ENCODE measurements around the gene PLEKHA4.
"Not testable (repeated sequence)": the region's sequence is repeated elsewhere in the genome, so short reads cannot be mapped to it uniquely, and the experiment has no call there.

Gene PLEKHA4

DNA sequence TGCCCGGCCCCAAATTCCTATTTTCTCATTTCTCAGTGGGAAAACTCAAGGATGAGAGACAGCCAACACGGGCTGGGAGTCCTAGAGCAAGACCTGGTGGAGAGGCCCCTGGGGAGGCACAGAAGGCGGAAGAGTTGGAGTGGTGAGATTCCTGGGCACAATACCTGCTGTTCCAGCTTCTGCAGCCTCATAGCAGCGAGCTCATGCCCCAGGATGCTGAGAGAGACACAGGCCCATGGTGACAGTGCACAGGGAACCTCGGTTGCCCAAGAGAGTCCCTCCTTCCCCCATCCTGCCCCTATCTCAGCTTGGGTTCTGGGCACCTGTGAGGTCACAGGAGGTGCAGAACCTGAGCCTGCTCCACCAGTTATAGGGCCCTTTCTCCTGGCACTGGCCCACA lies 28.8 kb upstream of the PLEKHA4 start:
- H3K4me3 ChIP-seq (ENCODE audit: low read depth, low read length): no peak overlapping the region
- TF ChIP-seq, protein P1, sequence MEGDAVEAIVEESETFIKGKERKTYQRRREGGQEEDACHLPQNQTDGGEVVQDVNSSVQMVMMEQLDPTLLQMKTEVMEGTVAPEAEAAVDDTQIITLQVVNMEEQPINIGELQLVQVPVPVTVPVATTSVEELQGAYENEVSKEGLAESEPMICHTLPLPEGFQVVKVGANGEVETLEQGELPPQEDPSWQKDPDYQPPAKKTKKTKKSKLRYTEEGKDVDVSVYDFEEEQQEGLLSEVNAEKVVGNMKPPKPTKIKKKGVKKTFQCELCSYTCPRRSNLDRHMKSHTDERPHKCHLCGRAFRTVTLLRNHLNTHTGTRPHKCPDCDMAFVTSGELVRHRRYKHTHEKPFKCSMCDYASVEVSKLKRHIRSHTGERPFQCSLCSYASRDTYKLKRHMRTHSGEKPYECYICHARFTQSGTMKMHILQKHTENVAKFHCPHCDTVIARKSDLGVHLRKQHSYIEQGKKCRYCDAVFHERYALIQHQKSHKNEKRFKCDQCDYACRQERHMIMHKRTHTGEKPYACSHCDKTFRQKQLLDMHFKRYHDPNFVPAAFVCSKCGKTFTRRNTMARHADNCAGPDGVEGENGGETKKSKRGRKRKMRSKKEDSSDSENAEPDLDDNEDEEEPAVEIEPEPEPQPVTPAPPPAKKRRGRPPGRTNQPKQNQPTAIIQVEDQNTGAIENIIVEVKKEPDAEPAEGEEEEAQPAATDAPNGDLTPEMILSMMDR (IDR thresholded peaks at IDR 0.05; ENCODE audit: low read depth, low read length): no peak

GRCh38 chr19:48896191-48896720 lies 27.8 kb upstream of the PLEKHA4 start:
- TF ChIP-seq, protein P1 (IDR thresholded peaks at IDR 0.05; ENCODE audit: low read depth, low read length): no peak
- no peak overlapping the region for H3K4me3 ChIP-seq (ENCODE audit: low read depth, low read length)

- TF ChIP-seq, protein P1 (IDR thresholded peaks at IDR 0.05; ENCODE audit: low read depth, low read length): no peak
- H3K4me3 ChIP-seq (ENCODE audit: low read depth, low read length): no peak overlapping the region
These were observed 26.8 kb upstream of the PLEKHA4 start for GRCh38 chr19:48895226-48895625.

- no peak overlapping the region for H3K4me3 ChIP-seq (ENCODE audit: low read depth, low read length)
- TF ChIP-seq, protein P1 (IDR thresholded peaks at IDR 0.05; ENCODE audit: low read depth, low read length): no peak
These were observed 22.1 kb upstream of the PLEKHA4 start for GRCh38 chr19:48890551-48890950.

GRCh38 chr19:48889496-48889895 lies 21.1 kb upstream of the PLEKHA4 start:
- H3K4me3 ChIP-seq (ENCODE audit: low read depth, low read length): not testable (repeated sequence)

DNA sequence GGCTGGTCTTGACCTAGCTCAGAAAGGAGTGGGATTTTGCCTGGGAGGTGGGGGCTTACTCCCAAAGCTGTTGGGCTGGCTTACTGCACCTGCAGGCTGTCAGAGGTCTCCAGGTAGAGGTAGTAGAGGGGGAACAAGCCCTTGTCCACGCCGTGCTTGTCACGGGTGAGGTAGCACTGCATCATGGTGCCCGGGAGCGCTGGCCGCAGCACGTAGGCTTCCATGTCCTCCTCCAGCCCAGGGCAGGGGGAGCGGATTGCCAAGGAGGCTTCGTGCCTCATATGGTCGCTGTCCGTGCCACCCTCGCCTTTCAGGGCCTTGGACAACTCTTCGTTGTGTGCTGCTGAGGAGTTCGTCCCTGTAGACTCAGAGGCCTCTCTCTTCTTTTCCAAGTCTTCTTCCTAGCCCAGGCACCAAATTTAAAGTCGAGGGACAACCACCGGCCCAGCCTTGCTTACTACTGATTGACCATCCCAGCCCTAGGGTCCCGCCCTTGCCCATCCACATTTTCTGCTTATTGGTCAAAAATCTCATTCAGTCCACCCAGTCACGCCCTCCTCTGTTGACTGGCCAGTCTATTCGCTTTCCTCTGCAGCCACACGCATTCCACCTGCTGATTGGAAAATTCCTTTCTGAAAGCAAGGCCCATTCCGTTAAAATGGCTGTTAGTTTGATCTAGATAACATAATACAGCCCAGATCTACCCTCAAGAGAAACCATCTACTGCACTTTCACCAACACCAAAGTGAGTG lies 19.6 kb upstream of the PLEKHA4 start:
- no peak overlapping the region for H3K4me3 ChIP-seq (ENCODE audit: low read depth, low read length)
- TF ChIP-seq, protein P1 (IDR thresholded peaks at IDR 0.05; ENCODE audit: low read depth, low read length): no peak

DNA sequence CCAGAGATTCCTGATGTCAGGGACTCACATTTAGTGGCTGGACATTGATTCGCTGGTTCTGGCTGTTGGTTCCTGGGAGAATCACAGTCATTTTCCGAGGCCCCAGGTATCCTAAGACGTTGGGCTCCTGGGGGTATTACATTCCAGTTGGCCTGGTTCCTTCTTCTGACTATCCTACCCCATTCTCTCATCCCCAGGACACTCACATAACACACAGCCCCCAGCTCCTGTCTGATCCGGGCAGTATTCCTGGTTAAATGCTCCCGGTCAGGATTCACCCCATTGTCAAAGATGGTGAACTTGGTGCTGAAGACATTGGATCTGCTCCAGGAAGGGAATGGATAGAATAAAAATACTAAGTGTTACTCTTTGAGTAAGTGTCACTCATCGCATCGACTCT lies 15.3 kb upstream of the PLEKHA4 start:
- no peak overlapping the region for H3K4me3 ChIP-seq (ENCODE audit: low read depth, low read length)
- TF ChIP-seq, protein P1 (IDR thresholded peaks at IDR 0.05; ENCODE audit: low read depth, low read length): no peak
